GM21825 (cell line): Measurements from ENCODE around the gene RSPH1.

Experiments
- ATAC-seq: cut with Tn5 transposase; IDR thresholded peaks from one replicate; pipeline ENCODE4 v1.9.1; 2021; ENCODE audit warnings: mild to moderate bottlenecking, moderate library complexity; ENCODE audit not compliant: unreplicated experiment

The RSPH1 gene

GRCh38 chr21:42431196-42431595 lies 64.8 kb downstream of the RSPH1 start:
- ATAC-seq, result no peak

- no peak for ATAC-seq
These were observed 65.5 kb downstream of the RSPH1 start for GRCh38 chr21:42430521-42430920.

DNA sequence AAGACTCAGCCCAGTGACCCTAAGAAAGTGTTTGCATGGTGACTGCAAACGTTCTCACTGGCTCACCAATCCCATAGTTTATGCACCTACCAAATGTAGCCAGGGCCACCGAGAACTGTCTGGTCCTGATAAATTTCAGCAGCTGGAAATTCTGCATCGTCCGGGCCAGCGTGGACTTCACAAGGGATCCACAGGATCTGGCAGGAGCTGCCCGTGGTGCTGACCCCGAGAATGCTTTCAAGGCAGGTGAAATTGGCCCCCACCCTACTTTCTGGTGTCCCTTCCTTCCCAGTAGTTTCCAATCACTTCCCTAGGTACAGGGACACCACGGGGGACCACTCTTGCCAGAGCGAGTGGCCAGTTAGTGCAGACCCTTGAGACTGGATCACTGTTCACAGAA lies 66.2 kb downstream of the RSPH1 start:
- ATAC-seq, result no peak

- no peak for ATAC-seq
These were observed 67.0 kb downstream of the RSPH1 start for GRCh38 chr21:42429021-42429420.

- no peak for ATAC-seq
These were observed 68.1 kb downstream of the RSPH1 start for GRCh38 chr21:42427809-42428419.

GRCh38 chr21:42426876-42427480 lies 69.0 kb downstream of the RSPH1 start:
- no peak for ATAC-seq

DNA sequence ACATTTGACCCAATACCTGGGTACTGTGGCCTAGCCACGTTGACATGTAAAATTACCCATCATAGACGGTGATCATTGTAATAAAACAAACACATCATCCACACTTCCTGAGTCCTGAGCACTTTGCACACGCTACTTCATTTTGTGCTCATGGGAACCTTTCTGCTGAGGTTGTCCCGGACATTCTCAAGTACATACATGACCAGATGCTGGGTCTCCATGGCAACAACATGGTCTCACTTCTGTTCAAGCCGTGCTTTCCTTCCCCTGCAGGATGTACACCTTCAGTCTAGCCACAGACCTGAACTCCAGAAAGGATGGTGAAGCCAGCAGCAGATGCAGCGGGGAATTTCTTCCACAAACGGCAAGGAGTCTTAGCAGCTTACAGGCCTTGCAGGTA lies 69.6 kb downstream of the RSPH1 start:
- ATAC-seq, result no peak

DNA sequence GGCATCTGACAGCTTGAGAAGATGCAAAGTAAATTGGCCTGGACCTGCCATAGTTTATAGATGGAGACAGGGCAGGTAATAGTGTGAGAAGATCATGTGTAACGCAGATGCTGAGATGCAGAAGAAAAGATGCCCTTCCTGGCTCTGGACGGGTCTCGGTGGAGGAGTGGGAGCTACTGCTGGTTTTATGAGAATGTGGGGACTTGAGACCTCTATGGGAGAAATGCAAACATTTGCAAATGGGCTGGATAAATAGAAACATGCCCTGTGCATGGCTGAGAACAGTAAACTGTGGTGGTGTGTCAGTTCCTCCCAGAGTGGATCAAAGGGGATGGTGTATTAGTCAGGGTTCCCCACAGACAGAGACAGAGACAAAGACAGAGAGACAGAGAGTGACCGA lies 70.4 kb downstream of the RSPH1 start:
- no peak for ATAC-seq

- ATAC-seq, result no peak
These were observed 71.0 kb downstream of the RSPH1 start for GRCh38 chr21:42424914-42425541.

DNA sequence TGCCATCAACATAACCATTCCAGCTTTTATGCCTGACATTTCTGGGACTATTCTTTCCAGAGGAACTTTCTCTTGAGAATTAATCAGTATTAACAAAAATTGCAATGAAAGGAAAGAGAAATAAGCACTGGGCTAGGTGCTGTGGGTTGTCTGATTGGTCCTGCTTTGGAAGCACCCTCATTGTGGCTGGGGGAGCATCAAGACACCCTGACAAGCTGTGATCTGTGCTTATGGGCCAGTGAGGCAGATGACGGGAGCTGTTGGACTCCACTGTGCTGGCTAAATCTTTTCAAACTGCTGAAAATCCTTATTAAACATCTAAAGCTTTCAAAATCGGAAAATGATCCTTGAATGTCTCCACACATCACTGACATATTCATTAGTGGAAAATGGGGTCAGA lies 72.3 kb downstream of the RSPH1 start:
- peak; percentile 13 for ATAC-seq

GRCh38 chr21:42423197-42423675 lies 72.8 kb downstream of the RSPH1 start:
- ATAC-seq, result peak; percentile 35
